Adrenal gland (tissue), 5 donors: Measurements from ENCODE around the gene NDST1.
A peak's percentile ranks its signal among the peaks of the same experiment; 100 is the strongest.

Experiments
- POLR2A ChIP-seq, 2 donors: fragments of 450-650 bp; IDR thresholded peaks; one replicate each; pipeline ENCODE4 v1.6.1; 2017; ENCODE audit warnings: antibody characterized with exemption in 2 of 2, mild to moderate bottlenecking in 2 of 2, moderate library complexity in 1 of 2
- TF ChIP-seq, protein P1 (sequence below), 6 experiments: fragments of 450-650 bp in 4 of 6; fragments of 200-600 bp in 2 of 6; sonication (generic) in 1 of 6; IDR thresholded peaks; 1 replicate in 5 of 6; 2 replicates in 1 of 6; pipeline versions ENCODE4 v1.5.1 to v1.8.0; 2016 to 2021; ENCODE audit warnings: antibody characterized with exemption in 6 of 6, mild to moderate bottlenecking in 2 of 6, moderate library complexity in 1 of 6
- donor health status: DM: no; HTN: no; CAD: no.

DNA sequence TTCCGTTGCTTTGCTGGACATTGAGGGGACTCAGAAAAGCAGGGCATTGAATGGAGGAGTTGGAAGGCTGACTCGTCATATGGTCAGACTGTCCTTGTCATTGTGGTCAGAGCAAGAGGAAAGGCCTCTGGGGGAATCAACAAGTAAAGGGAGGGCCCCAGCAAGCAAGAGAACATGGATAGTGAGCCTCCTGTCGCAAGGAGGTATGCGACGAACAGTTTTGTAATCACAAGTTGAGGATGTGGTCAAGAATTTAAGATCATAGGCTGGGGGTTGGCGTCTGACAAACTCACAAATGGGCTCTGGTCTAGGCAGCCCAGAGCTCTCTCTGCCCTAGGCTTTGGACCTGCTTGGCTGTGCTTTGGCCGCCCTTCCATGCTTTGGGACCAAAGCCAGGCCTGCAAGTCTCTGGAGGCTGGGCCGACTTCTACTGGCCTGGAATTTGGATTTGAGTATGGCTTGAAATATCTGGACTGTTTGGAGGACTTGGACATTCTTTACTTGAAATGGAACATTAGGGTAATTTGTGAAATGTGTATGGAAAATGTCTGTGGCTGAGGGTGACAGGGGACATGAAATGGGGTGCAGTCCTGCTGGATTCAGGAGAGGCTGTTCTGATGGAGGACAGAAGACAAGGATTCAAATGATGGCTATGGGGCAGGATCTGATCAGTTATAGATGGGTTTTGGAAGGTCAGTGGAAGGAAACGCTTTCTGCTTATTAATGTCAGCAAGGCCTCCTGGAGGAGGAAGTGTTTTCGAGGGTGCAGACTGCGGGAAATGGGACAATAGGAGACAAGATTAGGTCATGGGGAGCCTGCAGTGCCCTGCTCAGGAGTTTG is 19.2 kb upstream of the NDST1 start:
- TF ChIP-seq, protein P1, sequence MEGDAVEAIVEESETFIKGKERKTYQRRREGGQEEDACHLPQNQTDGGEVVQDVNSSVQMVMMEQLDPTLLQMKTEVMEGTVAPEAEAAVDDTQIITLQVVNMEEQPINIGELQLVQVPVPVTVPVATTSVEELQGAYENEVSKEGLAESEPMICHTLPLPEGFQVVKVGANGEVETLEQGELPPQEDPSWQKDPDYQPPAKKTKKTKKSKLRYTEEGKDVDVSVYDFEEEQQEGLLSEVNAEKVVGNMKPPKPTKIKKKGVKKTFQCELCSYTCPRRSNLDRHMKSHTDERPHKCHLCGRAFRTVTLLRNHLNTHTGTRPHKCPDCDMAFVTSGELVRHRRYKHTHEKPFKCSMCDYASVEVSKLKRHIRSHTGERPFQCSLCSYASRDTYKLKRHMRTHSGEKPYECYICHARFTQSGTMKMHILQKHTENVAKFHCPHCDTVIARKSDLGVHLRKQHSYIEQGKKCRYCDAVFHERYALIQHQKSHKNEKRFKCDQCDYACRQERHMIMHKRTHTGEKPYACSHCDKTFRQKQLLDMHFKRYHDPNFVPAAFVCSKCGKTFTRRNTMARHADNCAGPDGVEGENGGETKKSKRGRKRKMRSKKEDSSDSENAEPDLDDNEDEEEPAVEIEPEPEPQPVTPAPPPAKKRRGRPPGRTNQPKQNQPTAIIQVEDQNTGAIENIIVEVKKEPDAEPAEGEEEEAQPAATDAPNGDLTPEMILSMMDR (IDR thresholded peaks at IDR 0.05), result no peak
- TF ChIP-seq POLR2A (IDR thresholded peaks at IDR 0.05), result peak in 1 of 2 donors; percentile 37
